Body of pancreas (tissue), 4 donors: ENCODE results near the gene UCKL1. TPM values are rescaled to one million over a fixed set of nuclear protein-coding genes. Genes with fewer than 3 reads are reported as not detected.

ENCODE experiments used
- ATAC-seq: fragments of 150-250 bp; one replicate; pipeline ENCODE4 v1.9.1; 2016
- DNase-seq, 4 donors: peaks; one replicate each; pipeline ENCODE4 v3.0.0-alpha.2; 2019
- H3K27ac ChIP-seq, 4 donors: fragments of 200-600 bp; sonication (generic); 1 replicate in 3 of 4; 2 replicates in 1 of 4; pipeline versions ENCODE4 v1.5.1 to v1.6.1; 2016 to 2019; ENCODE audit warnings: mild to moderate bottlenecking in 1 of 4, mixed read lengths in 1 of 4, moderate library complexity in 1 of 4
- H3K27me3 ChIP-seq, 2 donors: fragments of 200-600 bp; sonication (generic); one replicate each; pipeline ENCODE4 v1.6.0; 2016; ENCODE audit warnings: mild to moderate bottlenecking in 1 of 2
- H3K36me3 ChIP-seq, 2 donors: fragments of 200-600 bp; sonication (generic); replicated peaks in 1 of 2; 2 replicates each; pipeline ENCODE4 v1.5.1; 2016; ENCODE audit warnings: low read depth in 2 of 2; ENCODE audit not compliant: insufficient read depth in 1 of 2
- H3K4me1 ChIP-seq: fragments of 200-600 bp; sonication (generic); one replicate; pipeline ENCODE4 v1.6.0; 2016
- H3K4me3 ChIP-seq, 2 donors: fragments of 200-600 bp; sonication (generic); 1 replicate in 1 of 2; 2 replicates in 1 of 2; pipeline ENCODE4 v1.5.1; 2016 to 2019
- H3K9me3 ChIP-seq, 3 donors: fragments of 200-600 bp; sonication (generic); 1 replicate in 2 of 3; 2 replicates in 1 of 3; pipeline ENCODE4 v1.5.1; 2016
- POLR2A ChIP-seq, 3 donors: fragments of 450-650 bp; IDR thresholded peaks; one replicate each; pipeline ENCODE4 v1.6.1; 2016; ENCODE audit warnings: antibody characterized with exemption in 3 of 3, mild to moderate bottlenecking in 2 of 3
- WGBS, 2 donors: methylation state at CpG; one replicate each; pipeline ENCODE4 v1.1.5; 2017; 5-methylcytosine and 5-hydroxymethylcytosine counted together
- intact Hi-C: fragments of 100-400 bp; cut with DNase I; formaldehyde crosslinking; loops from one replicate; pipeline ENCODE4 v1.15.1; 2023
- total RNA-seq, 2 donors: library from RNA; depleted of rRNA; stranded (reverse); fragments of >200 nt; gene quantifications; one replicate each; pipeline ENCODE4 v1.1.0, GENCODE V29; 2016
- TF ChIP-seq, protein P1 (sequence below), 7 experiments: fragments of 450-650 bp in 4 of 7; fragments of 200-600 bp in 3 of 7; sonication (generic) in 3 of 7; IDR thresholded peaks; one replicate each; pipeline ENCODE4 v1.5.1; 2016 to 2019; ENCODE audit warnings: antibody characterized with exemption in 7 of 7

The UCKL1 gene
- total RNA-seq, 2 donors from 2014 or later: 21.0 to 26.0 TPM

GRCh38 chr20:63915471-63915870, 40.7 kb downstream of the UCKL1 start:
- DNase-seq (peak; percentile 51 to 83 (median 72)), ATAC-seq (peak; percentile 58)
- Histone ChIP-seq H3K27me3 (no peaks in the 10 kb centered on the region), H3K36me3 (peaks cover 0 to 5% of the 10 kb centered on the region in 2 donors), H3K4me1 (peaks cover 36% of the 10 kb centered on the region), H3K4me3 (no peak overlapping the region), H3K27ac (peak overlapping the region in 1 of 4 donors; percentile 36), H3K9me3 (no peaks in the 10 kb centered on the region)
- WGBS, 2 donors: 50 to 51% methylated on average over 6 of the region's 6 CpGs
- TF ChIP-seq, protein P1, sequence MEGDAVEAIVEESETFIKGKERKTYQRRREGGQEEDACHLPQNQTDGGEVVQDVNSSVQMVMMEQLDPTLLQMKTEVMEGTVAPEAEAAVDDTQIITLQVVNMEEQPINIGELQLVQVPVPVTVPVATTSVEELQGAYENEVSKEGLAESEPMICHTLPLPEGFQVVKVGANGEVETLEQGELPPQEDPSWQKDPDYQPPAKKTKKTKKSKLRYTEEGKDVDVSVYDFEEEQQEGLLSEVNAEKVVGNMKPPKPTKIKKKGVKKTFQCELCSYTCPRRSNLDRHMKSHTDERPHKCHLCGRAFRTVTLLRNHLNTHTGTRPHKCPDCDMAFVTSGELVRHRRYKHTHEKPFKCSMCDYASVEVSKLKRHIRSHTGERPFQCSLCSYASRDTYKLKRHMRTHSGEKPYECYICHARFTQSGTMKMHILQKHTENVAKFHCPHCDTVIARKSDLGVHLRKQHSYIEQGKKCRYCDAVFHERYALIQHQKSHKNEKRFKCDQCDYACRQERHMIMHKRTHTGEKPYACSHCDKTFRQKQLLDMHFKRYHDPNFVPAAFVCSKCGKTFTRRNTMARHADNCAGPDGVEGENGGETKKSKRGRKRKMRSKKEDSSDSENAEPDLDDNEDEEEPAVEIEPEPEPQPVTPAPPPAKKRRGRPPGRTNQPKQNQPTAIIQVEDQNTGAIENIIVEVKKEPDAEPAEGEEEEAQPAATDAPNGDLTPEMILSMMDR (IDR thresholded peaks at IDR 0.05): no peak
- TF ChIP-seq POLR2A (IDR thresholded peaks at IDR 0.05): no peak
- intact Hi-C loops: no loop called here

DNA sequence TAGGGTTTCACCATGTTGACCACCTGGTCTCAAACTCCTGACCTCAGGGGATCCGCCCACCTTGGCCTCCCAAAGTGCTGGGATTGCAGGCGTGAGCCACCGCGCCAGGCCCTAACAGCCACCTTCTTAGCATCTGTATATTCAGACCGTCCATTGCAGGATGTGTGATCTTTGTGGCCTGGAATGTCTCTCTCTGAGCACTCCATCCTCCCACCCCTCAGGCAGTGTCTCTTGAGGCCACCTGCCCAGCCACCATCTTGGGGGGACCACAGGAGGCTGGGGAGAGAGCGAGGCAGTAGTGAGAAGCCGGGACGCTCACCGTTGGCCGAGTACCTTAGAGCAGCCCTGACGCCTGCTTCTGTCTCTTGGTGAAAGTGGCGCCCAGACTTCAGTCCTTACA, 42.4 kb downstream of the UCKL1 start:
- no peak for TF ChIP-seq POLR2A (IDR thresholded peaks at IDR 0.05)
- TF ChIP-seq, protein P1 (IDR thresholded peaks at IDR 0.05): no peak
- no peak overlapping the region for H3K4me3 ChIP-seq
- no peak for ATAC-seq
- H3K27ac ChIP-seq: no peak overlapping the region
- intact Hi-C loops: no loop called here
- H3K9me3 ChIP-seq: no peaks in the 10 kb centered on the region
- DNase-seq: no peak
- 93 to 95% methylated on average over 12 of the region's 12 CpGs for WGBS, 2 donors
- H3K36me3 ChIP-seq: peaks cover 0 to 5% of the 10 kb centered on the region in 2 donors
- H3K4me1 ChIP-seq: peaks cover 38% of the 10 kb centered on the region
- H3K27me3 ChIP-seq: no peaks in the 10 kb centered on the region

DNA sequence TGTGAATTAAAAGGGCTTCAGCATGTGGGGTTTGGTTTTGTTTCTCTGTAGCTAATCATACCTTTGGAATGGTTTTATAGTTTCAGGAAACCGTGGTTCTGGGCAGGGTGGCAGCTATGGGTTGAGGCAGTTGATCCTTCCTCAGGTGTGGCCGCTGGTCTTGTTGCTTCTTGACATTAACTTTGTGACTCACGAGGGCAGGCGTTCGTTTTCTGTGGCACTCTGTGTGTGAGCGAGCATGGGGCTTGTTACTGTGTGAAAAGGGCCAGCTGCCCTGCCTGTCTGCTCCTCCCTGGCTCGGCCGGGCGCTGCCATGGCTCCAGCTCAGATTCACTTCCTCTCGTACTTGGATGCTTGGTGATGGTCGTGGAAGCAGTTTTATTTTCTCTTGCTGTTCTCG, 45.0 kb downstream of the UCKL1 start:
- intact Hi-C loops: no loop called here
- DNase-seq (peak; percentile 83 to 91 (median 90)), ATAC-seq (peak; percentile 92)
- peak overlapping the region; percentile 3 to 74 (median 46) for H3K27ac ChIP-seq
- H3K9me3 ChIP-seq: no peaks in the 10 kb centered on the region
- TF ChIP-seq, protein P1 (IDR thresholded peaks at IDR 0.05): no peak
- TF ChIP-seq POLR2A (IDR thresholded peaks at IDR 0.05): no peak
- H3K36me3 ChIP-seq: no peaks in the 10 kb centered on the region
- 20 to 21% methylated on average over 7 to 12 of the region's 12 CpGs for WGBS, 2 donors
- H3K4me3 ChIP-seq: no peak overlapping the region
- H3K27me3 ChIP-seq: no peaks in the 10 kb centered on the region
- peaks cover 59% of the 10 kb centered on the region for H3K4me1 ChIP-seq

- peak overlapping the region in 2 of 4 donors; percentile 10 to 47 for H3K27ac ChIP-seq
- TF ChIP-seq, protein P1 (IDR thresholded peaks at IDR 0.05): no peak
- TF ChIP-seq POLR2A (IDR thresholded peaks at IDR 0.05): no peak
- H3K4me1 ChIP-seq: peaks cover 59% of the 10 kb centered on the region
- peak; percentile 22 for ATAC-seq
- WGBS, 2 donors: 45 to 61% methylated on average over 11 to 16 of the region's 16 CpGs
- DNase-seq: peak in 2 of 4 donors; percentile 21 to 40
- H3K27me3 ChIP-seq: no peaks in the 10 kb centered on the region
- intact Hi-C loops: no loop called here
- H3K36me3 ChIP-seq: no peaks in the 10 kb centered on the region
- H3K9me3 ChIP-seq: no peaks in the 10 kb centered on the region
- no peak overlapping the region for H3K4me3 ChIP-seq
Observed at GRCh38 chr20:63908008-63908682, 48.1 kb downstream of the UCKL1 start.
